Upper lobe of left lung (tissue), 6 donors: ENCODE measurements around the gene CHST13. TPM values are rescaled to one million over a fixed set of nuclear protein-coding genes. Genes with fewer than 3 reads are reported as not detected.

Experiments used
- ATAC-seq, 2 donors: fragments of 200-7000 bp; cut with Tn5 transposase; one replicate each; pipeline ENCODE4 v1.9.1; 2022; ENCODE audit warnings: mild to moderate bottlenecking in 2 of 2, moderate library complexity in 2 of 2; ENCODE audit not compliant: low FRiP score in 2 of 2
- DNase-seq, 2 donors: peaks; one replicate each; pipeline ENCODE4 v3.0.0-alpha.2; 2019 to 2020
- H3K27ac ChIP-seq, 4 donors: fragments of 200-600 bp; sonication (generic); one replicate each; pipeline ENCODE4 v1.5.1; 2016 to 2019
- H3K27me3 ChIP-seq, 4 donors: fragments of 200-600 bp; sonication (generic); one replicate each; pipeline ENCODE4 v1.5.1; 2017 to 2019
- H3K36me3 ChIP-seq, 4 donors: fragments of 200-600 bp; sonication (generic); one replicate each; pipeline ENCODE4 v1.5.1; 2016 to 2019
- H3K4me1 ChIP-seq, 4 donors: fragments of 200-600 bp; sonication (generic); one replicate each; pipeline ENCODE4 v1.5.1; 2018 to 2019
- H3K4me3 ChIP-seq, 4 donors: fragments of 200-600 bp; sonication (generic); one replicate each; pipeline ENCODE4 v1.5.1; 2017 to 2019; ENCODE audit warnings: mild to moderate bottlenecking in 2 of 4, moderate library complexity in 1 of 4
- H3K9me3 ChIP-seq, 4 donors: fragments of 200-600 bp; sonication (generic); one replicate each; pipeline ENCODE4 v1.5.1; 2018 to 2019
- CTCF ChIP-seq, 6 experiments: fragments of 450-650 bp in 4 of 6; fragments of 200-600 bp in 2 of 6; sonication (generic) in 2 of 6; IDR thresholded peaks; one replicate each; pipeline ENCODE4 v1.5.1; 2016 to 2019; ENCODE audit warnings: antibody characterized with exemption in 6 of 6
- EP300 ChIP-seq, 4 donors: sonication (generic); formaldehyde crosslinking; IDR thresholded peaks; one replicate each; pipeline ENCODE4 v1.5.1; 2017; ENCODE audit warnings: antibody characterized with exemption in 4 of 4, control low read depth in 2 of 4
- POLR2A ChIP-seq, 4 donors: fragments of 450-650 bp; IDR thresholded peaks; one replicate each; pipeline ENCODE4 v1.5.1; 2016 to 2017; ENCODE audit warnings: antibody characterized with exemption in 4 of 4, mild to moderate bottlenecking in 2 of 4
- POLR2AphosphoS5 ChIP-seq, 2 donors: sonication (generic); formaldehyde crosslinking; IDR thresholded peaks; one replicate each; pipeline ENCODE4 v1.5.1; 2017; ENCODE audit warnings: antibody characterized with exemption in 2 of 2
- WGBS, 2 donors: methylation state at CpG; one replicate each; pipeline ENCODE4 v1.1.5; 2017 to 2018; 5-methylcytosine and 5-hydroxymethylcytosine counted together
- total RNA-seq, 6 donors: library from RNA; depleted of rRNA in 4 of 6; stranded (reverse); fragments of >200 nt in 4 of 6; gene quantifications; one replicate each; pipeline versions ENCODE4 v1.1.0 to v1.2.1, GENCODE V29; 2016 to 2021
- donor health status: DM: no; HTN: no; CAD: no; lungs with moderate emphysema.
- donor health status: DM: no; HTN: yes; CAD: no; lungs with severe emphysema.

The CHST13 gene
- total RNA-seq, 6 donors from 2014 or later, result 0.57 to 3.1 (median 2.0) TPM; not detected in 2

- ATAC-seq, result peak in 1 of 2 donors; percentile 3
- Histone ChIP-seq H3K27ac (no peak overlapping the region), H3K27me3 (peaks cover 0 to 12% (median 3%) of the 10 kb centered on the region in 4 donors), H3K36me3 (no peaks in the 10 kb centered on the region), H3K4me1 (peaks cover 0 to 19% (median 8%) of the 10 kb centered on the region in 4 donors), H3K4me3 (no peak overlapping the region), H3K9me3 (no peaks in the 10 kb centered on the region)
- 60 to 76% methylated on average over 6 to 9 of the region's 9 CpGs for WGBS, 2 donors
- DNase-seq, result peak; percentile 8 to 16
- TF ChIP-seq POLR2AphosphoS5 (IDR thresholded peaks at IDR 0.05) (no peak), POLR2A (IDR thresholded peaks at IDR 0.05) (no peak), EP300 (IDR thresholded peaks at IDR 0.05) (no peak), CTCF (IDR thresholded peaks at IDR 0.05) (no peak)
Measured at GRCh38 chr3:126537116-126537729, 13.3 kb downstream of the CHST13 start.

GRCh38 chr3:126537730-126538281, 13.9 kb downstream of the CHST13 start:
- DNase-seq, result peak; percentile 17 to 42
- WGBS, 2 donors, result 46 to 71% methylated on average over 5 to 10 of the region's 10 CpGs

GRCh38 chr3:126538316-126538715, 14.4 kb downstream of the CHST13 start:
- no peaks in the 10 kb centered on the region for H3K36me3 ChIP-seq
- DNase-seq (peak; percentile 14 to 16), ATAC-seq (no peak)
- H3K4me1 ChIP-seq, result peaks cover 0 to 20% (median 8%) of the 10 kb centered on the region in 4 donors
- TF ChIP-seq EP300 (IDR thresholded peaks at IDR 0.05) (no peak), POLR2AphosphoS5 (IDR thresholded peaks at IDR 0.05) (no peak), CTCF (IDR thresholded peaks at IDR 0.05) (no peak), POLR2A (IDR thresholded peaks at IDR 0.05) (no peak)
- H3K27ac ChIP-seq, result no peak overlapping the region
- H3K4me3 ChIP-seq, result no peak overlapping the region
- peaks cover 0 to 13% (median 3%) of the 10 kb centered on the region in 4 donors for H3K27me3 ChIP-seq
- no peaks in the 10 kb centered on the region for H3K9me3 ChIP-seq
- 79 to 88% methylated on average over 5 to 9 of the region's 9 CpGs for WGBS, 2 donors

More at GRCh38 chr3:126537730-126538281, 13.9 kb downstream of the CHST13 start:
- TF ChIP-seq CTCF (IDR thresholded peaks at IDR 0.05) (no peak), EP300 (IDR thresholded peaks at IDR 0.05) (no peak), POLR2A (IDR thresholded peaks at IDR 0.05) (no peak)
- Histone ChIP-seq H3K9me3 (no peaks in the 10 kb centered on the region), H3K36me3 (no peaks in the 10 kb centered on the region), H3K4me3 (no peak overlapping the region), H3K27ac (no peak overlapping the region), H3K27me3 (peaks cover 0 to 13% (median 3%) of the 10 kb centered on the region in 4 donors), H3K4me1 (peaks cover 0 to 20% (median 8%) of the 10 kb centered on the region in 4 donors)
- ATAC-seq, result peak in 1 of 2 donors; percentile 32

- no peaks in the 10 kb centered on the region for H3K36me3 ChIP-seq
- no peak overlapping the region for H3K4me3 ChIP-seq
- no peak overlapping the region for H3K27ac ChIP-seq
- TF ChIP-seq POLR2AphosphoS5 (IDR thresholded peaks at IDR 0.05) (no peak), EP300 (IDR thresholded peaks at IDR 0.05) (no peak), POLR2A (IDR thresholded peaks at IDR 0.05) (no peak), CTCF (IDR thresholded peaks at IDR 0.05) (no peak)
- 40 to 49% methylated on average over 5 of the region's 5 CpGs for WGBS, 2 donors
- peaks cover 0 to 20% (median 8%) of the 10 kb centered on the region in 4 donors for H3K4me1 ChIP-seq
- ATAC-seq (no peak), DNase-seq (no peak)
- no peaks in the 10 kb centered on the region for H3K9me3 ChIP-seq
- peaks cover 0 to 13% (median 3%) of the 10 kb centered on the region in 4 donors for H3K27me3 ChIP-seq
Measured at GRCh38 chr3:126538966-126539365, 15.0 kb downstream of the CHST13 start.
